Mesothelial cell of epicardium (in vitro differentiated cells): ENCODE measurements around the gene FERMT1. TPM values are rescaled to one million over a fixed set of nuclear protein-coding genes. Genes with fewer than 3 reads are reported as not detected.
A peak's percentile ranks its signal among the peaks of the same experiment; 100 is the strongest.

ENCODE experiments used
- DNase-seq, 2 experiments: peaks; one replicate each; pipeline ENCODE4 v3.0.0; 2021; ENCODE audit warnings: low spot score in 2 of 2; ENCODE audit not compliant: unreplicated experiment in 2 of 2
- H3K27ac Mint-ChIP-seq: 2 replicates; pipeline ENCODE4 v1.8.0; 2021; ENCODE audit warnings: mixed read lengths
- H3K27me3 Mint-ChIP-seq: 2 replicates; pipeline ENCODE4 v1.8.0; 2021; ENCODE audit warnings: low read depth, mixed read lengths
- H3K36me3 Mint-ChIP-seq: 2 replicates; pipeline ENCODE4 v1.8.0; 2021; ENCODE audit warnings: mixed read lengths
- H3K4me1 Mint-ChIP-seq: 2 replicates; pipeline ENCODE4 v1.8.0; 2021; ENCODE audit warnings: mixed read lengths
- H3K4me3 Mint-ChIP-seq: 2 replicates; pipeline ENCODE4 v1.8.0; 2021; ENCODE audit warnings: mild to moderate bottlenecking, moderate library complexity, mixed read lengths
- H3K9me3 Mint-ChIP-seq: 2 replicates; pipeline ENCODE4 v1.8.0; 2021; ENCODE audit warnings: mixed read lengths
- total RNA-seq: library from RNA; stranded (reverse); gene quantifications from 3 replicates; pipeline ENCODE4 v1.2.1, GENCODE V29; 2021
- TF ChIP-seq, protein P1 (sequence below): fragments of 200-600 bp; sonication (generic); IDR thresholded peaks from one replicate; pipeline ENCODE4 v1.5.0; 2021; ENCODE audit warnings: antibody characterized with exemption; ENCODE audit not compliant: unreplicated experiment

The FERMT1 gene
- total RNA-seq, 1 donor from 2014 or later, result 21.9 TPM

DNA sequence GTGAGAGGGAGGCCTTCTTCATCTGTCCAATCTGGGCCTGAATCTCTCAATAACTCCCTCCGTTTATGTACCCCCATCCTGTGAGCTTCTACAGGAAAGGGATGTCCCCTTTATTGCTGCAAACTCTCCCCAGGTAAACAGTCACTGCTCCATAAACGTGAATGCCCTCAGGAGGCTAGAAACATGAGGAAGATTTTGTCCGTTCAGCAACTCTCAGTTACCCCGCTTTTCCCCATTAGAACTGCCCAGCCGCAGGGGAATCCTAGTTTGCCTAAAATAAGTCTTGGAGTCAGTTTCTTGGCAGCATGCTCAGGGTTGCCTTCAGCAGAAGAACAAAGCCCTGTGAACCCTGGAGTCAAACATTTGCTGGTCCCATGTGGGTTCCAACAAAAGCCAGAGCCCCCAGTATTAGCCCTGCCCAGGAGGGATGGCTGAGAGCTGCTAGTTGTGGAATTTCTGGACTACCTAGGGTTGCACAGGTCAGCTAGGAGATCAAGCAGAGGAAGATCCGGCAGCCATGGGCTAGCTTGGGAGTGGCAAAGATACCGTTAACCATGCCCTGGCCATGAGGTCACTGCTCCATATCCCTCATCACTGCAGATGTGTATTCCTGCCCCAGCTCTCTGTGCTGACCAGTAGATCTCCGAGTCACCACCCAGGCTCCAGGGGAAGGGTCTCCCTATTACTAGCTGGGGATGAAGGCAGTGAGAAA lies 69.6 kb downstream of the FERMT1 start:
- H3K4me3 Mint-ChIP-seq, result peak overlapping the region; percentile 69
- TF ChIP-seq, protein P1, sequence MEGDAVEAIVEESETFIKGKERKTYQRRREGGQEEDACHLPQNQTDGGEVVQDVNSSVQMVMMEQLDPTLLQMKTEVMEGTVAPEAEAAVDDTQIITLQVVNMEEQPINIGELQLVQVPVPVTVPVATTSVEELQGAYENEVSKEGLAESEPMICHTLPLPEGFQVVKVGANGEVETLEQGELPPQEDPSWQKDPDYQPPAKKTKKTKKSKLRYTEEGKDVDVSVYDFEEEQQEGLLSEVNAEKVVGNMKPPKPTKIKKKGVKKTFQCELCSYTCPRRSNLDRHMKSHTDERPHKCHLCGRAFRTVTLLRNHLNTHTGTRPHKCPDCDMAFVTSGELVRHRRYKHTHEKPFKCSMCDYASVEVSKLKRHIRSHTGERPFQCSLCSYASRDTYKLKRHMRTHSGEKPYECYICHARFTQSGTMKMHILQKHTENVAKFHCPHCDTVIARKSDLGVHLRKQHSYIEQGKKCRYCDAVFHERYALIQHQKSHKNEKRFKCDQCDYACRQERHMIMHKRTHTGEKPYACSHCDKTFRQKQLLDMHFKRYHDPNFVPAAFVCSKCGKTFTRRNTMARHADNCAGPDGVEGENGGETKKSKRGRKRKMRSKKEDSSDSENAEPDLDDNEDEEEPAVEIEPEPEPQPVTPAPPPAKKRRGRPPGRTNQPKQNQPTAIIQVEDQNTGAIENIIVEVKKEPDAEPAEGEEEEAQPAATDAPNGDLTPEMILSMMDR, result no peak
- H3K4me1 Mint-ChIP-seq, result peaks cover 66% of the 10 kb centered on the region
- no peak for DNase-seq
- H3K9me3 Mint-ChIP-seq, result no peaks in the 10 kb centered on the region
- peaks cover 9% of the 10 kb centered on the region for H3K27me3 Mint-ChIP-seq
- peaks cover 15% of the 10 kb centered on the region for H3K36me3 Mint-ChIP-seq
- peak overlapping the region; percentile 100 for H3K27ac Mint-ChIP-seq

DNA sequence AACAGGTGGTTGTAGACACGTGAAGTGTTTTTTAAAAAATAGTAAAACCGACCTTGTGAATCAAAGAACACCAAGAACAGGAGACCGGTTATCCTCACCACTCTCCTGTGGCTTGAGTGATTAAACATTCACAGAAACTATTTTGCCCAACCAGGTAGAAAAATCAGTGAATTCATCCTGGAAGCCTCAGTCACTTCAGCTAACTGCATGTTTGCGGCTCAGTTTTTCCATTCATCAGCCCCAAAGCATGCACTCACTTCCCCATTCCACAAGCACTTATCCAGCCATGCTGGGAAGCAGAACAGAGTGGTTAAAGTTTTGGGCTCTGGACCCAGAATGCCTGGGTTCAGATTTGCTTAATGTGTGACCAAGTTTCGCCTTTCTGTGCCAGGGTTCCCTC lies 71.3 kb downstream of the FERMT1 start:
- peak overlapping the region; percentile 72 for H3K4me3 Mint-ChIP-seq

DNA sequence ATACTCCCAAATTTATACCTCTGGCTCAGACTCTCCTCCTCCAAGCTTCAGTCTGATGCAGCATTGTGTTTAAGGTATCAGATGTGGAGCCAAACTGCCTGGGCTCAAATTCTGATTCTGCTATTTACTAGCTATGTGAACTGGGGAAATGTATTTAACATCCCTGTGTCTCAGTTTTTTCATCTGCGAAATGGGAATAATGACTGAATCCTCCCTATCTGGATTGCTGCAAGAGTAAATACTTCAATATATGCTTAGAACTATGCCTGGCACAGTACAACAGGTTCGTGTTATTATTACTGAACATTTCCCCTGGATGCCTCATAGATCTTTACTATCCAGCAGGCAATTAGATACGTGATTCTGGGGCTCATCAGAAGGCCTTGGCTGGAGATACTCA lies 74.4 kb downstream of the FERMT1 start:
- DNase-seq, result no peak
- no peak overlapping the region for H3K4me3 Mint-ChIP-seq

More for the DNA sequence above, 71.3 kb downstream of the FERMT1 start:
- Mint-ChIP-seq H3K4me1 (peaks cover 57% of the 10 kb centered on the region), H3K27me3 (peaks cover 9% of the 10 kb centered on the region), H3K27ac (peak overlapping the region; percentile 84), H3K36me3 (peaks cover 19% of the 10 kb centered on the region), H3K9me3 (no peaks in the 10 kb centered on the region)
- DNase-seq, result no peak
- TF ChIP-seq, protein P1, result no peak

DNA sequence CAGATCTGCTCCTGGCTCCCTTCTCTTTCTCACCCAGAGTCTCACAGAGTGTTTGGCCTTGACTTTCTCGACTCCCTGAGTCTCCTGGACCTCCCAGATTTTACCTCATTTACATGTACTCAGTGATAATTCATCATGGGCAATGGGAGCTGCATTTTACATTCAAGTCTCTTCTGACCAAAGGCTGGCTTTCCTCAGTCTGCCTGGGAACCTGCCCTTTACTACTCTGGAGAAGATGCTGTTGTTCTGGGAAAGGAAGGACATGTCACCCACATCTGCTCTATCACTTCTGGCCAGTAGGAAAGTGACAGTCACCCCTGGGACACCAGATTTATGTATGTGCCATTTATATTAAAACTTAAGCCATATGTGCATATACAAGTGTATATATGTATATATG lies 76.4 kb downstream of the FERMT1 start:
- peaks cover 19% of the 10 kb centered on the region for H3K4me1 Mint-ChIP-seq
- TF ChIP-seq, protein P1, result no peak
- peaks cover 4% of the 10 kb centered on the region for H3K27me3 Mint-ChIP-seq
- no peak overlapping the region for H3K27ac Mint-ChIP-seq
- no peak overlapping the region for H3K4me3 Mint-ChIP-seq
- DNase-seq, result no peak
- no peaks in the 10 kb centered on the region for H3K9me3 Mint-ChIP-seq
- H3K36me3 Mint-ChIP-seq, result peaks cover 41% of the 10 kb centered on the region

More for the DNA sequence above, 74.4 kb downstream of the FERMT1 start:
- H3K36me3 Mint-ChIP-seq, result peaks cover 32% of the 10 kb centered on the region
- peaks cover 33% of the 10 kb centered on the region for H3K4me1 Mint-ChIP-seq
- H3K27ac Mint-ChIP-seq, result no peak overlapping the region
- peaks cover 9% of the 10 kb centered on the region for H3K27me3 Mint-ChIP-seq
- TF ChIP-seq, protein P1, result no peak
- H3K9me3 Mint-ChIP-seq, result no peaks in the 10 kb centered on the region

DNA sequence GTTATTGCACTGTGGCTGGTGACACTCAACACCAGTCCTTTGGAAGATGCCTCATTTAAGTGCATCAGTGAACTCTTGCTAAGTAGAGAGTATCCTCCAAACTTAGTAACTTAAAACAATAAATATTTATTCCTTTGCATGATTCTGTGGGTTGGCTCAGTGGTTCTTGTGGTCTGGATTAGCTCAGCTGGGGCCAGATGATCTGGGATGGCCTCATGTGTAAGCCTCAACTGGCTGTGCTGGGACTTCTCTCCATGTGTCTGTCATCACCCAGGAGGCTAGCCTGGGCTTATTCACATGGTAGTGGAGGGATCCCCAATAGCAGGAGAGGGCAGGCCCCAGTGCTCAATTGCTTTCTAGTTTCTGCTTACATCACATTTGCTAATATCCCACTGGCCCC lies 77.3 kb downstream of the FERMT1 start:
- TF ChIP-seq, protein P1, result no peak
- Mint-ChIP-seq H3K27me3 (peaks cover 3% of the 10 kb centered on the region), H3K27ac (no peak overlapping the region), H3K9me3 (no peaks in the 10 kb centered on the region), H3K4me1 (peaks cover 11% of the 10 kb centered on the region), H3K36me3 (peaks cover 45% of the 10 kb centered on the region), H3K4me3 (no peak overlapping the region)
- DNase-seq, result no peak
